Left renal pelvis (tissue), 4 donors: ENCODE results near the gene GPER1. TPM values are rescaled to one million over a fixed set of nuclear protein-coding genes. Genes with fewer than 3 reads are reported as not detected.
A peak's percentile ranks its signal among the peaks of the same experiment; 100 is the strongest.
"Not testable (repeated sequence)": the region's sequence is repeated elsewhere in the genome, so short reads cannot be mapped to it uniquely, and the experiment has no call there.

Experiments
- DNase-seq, 4 donors: peaks; one replicate each; pipeline ENCODE4 v3.0.0-alpha.2; 2013; ENCODE audit warnings: low read depth in 4 of 4, low spot score in 3 of 4
- polyA plus RNA-seq, 4 donors: library from polyadenylated mRNA; unstranded; fragments of 120-200 nt; gene quantifications; one replicate each; pipeline ENCODE4 v1.2.1, GENCODE V29; 2013; ENCODE audit not compliant: insufficient read length in 4 of 4

The GPER1 gene
- 1 to 10 TPM; 5.3 to 6.5 (median 5.6) TPM for polyA plus RNA-seq

DNA sequence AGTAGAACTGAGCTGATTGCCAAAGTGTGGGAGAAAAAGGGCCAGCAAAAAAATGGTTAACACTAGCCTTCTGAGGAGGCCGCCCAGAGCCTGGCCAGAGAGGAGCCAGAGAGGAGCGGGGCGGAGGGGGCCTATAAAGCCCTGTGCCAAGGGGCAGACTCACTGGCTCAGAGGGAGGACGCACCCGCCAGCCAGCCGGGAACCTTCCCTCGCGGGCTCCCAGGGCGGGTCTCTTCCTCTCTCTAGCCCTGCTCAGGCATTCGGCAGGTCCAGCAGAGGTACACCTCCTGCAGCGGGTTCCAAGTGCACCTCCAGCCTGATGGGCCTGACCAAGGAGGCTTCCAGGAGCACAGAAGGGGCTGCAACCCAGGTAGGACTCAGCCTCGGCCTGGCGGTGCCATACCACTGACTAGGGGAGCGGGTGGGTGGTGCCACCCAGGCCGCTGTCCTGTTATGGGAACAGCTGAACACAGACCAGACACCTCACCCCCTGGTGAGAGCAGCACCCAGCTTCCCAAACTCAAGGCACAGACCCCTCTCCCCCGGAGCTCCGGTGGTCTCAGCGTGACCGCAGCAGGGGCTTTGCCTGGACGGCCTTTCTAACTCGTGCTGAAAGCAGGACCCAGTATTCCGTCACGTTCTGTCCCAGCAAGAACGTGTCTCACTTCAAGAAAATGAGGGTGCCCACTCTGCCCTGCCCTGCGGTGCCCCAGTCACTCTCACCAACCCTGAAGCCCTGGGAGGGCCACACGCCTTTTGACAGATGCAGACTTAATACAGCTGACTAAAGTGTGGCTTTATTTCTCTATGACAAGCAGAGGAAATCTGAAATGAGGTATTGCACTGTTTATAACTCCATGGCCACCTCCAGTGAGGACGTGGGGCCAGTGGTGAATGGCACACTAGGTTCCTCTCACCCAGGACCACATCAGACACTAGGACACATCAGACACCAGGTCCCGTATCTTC, at the start of gene GPER1:
TSS of gene GPER1 (plus strand) at position 162 of the 969 bp plus-strand sequence. CDS start 3,616 bp downstream, outside the sequence.
- DNase-seq: no peak

DNA sequence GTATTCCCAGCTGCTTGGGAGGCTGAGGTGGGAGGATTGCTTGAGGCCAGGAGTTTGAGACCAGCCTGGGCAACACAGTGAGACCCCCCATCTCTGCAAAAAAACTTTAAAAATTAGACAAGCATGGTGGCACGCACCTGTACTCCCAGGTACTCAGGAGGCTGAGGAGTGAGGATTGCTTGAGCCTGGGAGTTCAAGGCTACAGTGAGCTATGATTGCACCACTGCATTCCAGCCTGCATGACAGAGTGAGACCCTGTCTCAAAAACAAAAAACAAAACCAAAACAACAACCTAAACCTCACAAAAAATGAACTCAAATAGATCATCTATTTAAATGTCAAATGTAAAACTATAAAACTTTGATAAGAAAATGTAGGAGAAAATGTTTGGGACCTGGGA, 47.7 kb upstream of the GPER1 start:
- DNase-seq: not testable (repeated sequence)

DNA sequence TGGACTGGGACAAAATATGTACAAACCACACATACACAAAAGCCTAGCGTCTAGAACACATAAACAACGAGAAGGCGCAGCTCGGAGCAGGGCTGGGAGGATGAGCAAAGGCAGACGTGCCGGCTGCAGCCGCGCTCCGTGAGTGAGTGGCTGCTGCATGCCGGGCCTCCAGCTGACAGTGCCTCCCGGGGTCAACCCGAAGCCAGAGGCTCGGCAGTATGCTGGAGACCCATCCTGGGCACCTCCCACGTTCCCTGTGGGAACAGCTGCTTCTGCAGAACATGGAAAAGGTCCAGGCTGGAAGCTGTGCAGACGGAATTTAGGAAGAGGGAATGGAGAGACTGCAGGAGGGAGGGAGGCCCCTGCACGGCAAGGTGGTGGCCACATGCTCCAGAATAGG, 47.1 kb upstream of the GPER1 start:
- no peak for DNase-seq

DNA sequence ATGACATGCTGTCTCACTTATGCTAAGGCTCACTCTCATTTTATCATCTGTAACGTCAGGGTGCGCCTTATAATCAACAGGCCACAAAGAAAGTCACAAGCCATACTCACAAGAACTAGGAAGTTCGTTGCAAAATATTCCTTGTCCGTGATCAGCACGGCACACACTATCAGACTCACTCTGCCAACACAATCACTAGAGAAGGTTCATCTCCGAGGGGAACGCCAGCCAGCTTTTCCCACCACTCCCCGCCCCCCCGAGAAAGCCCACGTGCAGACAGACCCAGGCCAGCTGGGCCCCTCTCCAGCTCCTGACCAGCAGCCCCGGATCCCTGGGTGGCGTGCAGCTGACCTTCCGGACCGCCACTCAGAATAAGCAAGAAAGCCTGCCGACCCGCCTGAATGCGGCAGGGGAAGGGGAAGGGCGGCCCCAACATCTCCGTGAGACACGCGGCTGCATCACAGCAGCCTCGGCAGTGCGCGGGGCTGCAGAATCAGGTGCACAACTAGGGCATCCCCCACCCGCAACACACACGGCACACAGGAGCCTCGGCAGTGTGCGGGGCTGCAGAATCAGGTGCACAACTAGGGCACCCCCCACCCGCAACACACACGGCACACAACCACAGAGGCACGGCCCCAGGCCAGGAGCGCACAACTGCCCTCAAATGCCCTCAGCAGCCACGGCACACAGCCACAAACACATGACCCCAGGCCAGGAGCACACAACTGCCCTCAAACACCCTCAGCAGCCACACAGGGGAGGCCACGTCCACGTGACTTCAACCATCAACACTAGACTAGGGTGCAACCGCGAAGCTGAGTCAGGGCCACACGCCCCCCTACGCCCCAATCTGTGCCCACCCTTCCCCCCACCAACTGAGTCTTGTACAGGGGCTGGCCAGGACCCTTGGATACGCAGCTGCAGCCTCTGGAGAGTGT, 46.1 kb upstream of the GPER1 start:
- DNase-seq: no peak

DNA sequence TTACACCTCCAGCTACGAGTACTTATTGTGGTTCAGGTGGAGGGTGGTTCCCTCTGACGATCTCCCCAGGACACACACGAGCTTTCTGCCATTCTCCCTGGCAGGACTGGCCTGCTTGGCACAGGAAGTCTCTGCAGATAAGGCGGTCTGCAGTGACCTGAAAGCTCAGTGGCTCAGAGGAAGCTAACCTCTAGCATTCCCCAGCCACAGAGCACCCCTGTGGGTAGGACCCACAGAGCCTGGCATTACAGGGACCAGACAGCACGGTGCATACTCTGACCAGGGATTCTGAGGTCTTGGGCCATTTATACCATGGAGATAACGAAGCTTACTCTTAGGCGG, 45.5 kb upstream of the GPER1 start:
- no peak for DNase-seq

DNA sequence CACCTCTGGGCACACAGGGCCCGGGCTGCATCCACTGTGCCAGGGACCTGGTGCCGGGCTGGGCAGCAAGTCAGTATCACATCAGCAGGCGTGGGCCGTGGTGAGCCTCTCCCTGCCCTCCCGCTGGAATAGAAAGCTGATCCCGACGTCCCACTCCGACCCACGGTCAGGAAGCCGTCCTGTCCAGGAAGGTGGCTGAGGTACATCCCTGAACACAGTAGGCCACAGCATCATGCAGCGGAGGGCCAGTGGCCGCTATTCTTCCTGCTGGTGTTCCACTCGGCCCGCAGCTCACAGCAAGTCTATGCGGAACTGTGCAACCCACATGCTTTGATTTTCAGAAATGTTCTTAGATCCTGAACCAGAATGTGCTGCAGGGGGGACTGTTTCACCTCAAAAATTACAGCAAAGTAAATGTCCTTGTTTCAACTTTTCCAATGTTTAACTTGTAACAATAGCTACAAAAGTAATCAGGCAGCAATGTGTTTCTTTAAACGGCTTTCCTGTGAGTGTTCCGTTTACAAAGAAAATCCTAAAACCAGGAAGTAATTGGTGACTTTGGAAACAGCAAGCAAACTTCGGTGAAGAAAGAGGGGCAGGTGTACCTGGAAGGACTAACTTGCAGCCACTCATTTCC, 44.2 kb upstream of the GPER1 start:
- no peak for DNase-seq

DNA sequence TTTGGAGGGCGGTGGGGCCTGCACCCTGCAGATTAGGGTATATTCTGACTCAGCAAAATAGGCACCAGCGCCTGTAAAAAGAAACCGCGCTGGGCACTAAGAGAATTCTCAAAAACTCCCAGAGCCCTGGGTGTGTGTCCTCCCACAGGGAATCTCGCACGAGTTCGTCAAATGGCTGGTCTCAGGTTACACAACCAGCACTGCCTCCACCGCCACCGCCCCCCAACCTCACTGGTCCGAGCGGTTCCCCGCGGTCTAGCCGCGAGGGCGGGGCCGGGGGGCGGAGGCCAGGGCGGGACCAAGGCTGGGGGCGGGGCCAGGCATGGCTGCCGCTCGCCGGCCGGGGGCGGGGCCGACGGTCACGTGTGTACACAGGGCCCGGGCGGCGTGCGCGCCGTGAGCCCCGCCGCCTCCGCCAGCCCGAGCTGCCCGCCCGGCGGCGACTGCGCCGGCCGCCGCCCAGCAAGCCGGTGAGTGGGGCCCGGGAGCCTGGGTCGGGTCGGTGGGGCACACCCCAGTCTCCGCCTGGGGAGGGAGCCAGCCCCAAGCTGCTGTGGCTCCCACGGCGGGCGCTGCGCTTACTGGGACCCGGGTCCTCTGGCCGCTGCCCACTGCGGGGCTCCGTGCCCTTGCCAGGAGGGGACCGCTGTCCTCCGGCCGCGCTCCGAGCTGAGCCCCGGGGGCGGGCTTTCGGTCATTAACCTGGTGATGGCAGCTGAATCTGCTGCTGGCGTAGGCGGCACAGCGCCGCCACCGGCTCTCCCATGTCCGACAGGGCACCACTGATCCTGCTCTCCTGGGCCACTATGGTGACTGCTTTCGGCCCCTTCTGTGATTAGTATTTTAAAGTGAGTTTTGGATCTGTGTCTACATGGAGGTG, 43.5 kb upstream of the GPER1 start, which contains the start of gene GPR146:
TSS of gene GPR146 (plus strand) at position 358 of the 880 bp plus-strand sequence. CDS start 12,970 bp downstream, outside the sequence.
- peak; percentile 86 to 94 (median 91) for DNase-seq

DNA sequence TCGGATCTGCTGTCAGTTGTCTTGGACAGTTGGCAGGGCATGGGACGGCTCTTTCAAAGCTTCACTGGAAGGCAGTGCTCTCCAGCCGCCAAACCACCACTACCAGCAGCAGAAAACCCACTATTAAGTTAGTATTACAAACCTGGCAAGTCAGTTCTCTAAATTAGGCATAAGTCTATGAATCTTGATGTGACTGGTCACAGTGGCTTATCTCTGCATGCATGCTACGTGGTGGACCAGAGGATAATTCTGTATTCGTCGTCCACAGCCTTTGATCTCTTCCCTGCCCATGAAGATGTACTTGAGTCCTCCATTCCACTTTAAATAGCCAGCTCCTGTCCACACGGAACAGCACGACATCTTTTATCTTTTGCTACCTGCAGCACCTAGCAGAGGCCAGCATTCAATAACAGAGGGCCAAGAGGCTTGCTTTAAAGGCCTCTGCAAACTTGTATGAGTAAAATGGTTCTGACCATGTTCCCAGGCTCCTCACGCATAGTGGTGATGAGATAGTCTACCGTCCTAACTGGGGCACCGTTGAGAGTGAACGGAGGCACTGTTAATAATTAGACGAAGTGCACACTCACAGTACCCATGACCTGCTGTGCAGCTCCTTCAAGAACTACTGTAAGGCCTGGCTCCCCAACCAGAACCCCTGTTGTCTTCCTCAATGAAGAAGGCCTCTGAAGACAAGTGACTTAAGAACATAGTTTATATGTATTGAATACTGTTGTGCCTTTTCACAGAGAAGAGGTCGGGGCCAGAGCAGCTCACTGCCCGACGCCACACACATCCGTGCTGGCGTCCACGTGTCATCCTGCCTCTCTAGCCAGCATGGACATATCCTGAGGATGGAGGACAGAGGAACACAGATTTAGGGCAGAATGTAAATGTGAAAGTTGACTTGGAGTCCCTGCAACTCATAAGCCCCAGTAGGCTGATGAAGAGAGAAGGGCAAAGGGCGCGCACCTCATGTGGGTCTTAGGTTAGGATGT, 42.5 kb upstream of the GPER1 start:
- no peak for DNase-seq

DNA sequence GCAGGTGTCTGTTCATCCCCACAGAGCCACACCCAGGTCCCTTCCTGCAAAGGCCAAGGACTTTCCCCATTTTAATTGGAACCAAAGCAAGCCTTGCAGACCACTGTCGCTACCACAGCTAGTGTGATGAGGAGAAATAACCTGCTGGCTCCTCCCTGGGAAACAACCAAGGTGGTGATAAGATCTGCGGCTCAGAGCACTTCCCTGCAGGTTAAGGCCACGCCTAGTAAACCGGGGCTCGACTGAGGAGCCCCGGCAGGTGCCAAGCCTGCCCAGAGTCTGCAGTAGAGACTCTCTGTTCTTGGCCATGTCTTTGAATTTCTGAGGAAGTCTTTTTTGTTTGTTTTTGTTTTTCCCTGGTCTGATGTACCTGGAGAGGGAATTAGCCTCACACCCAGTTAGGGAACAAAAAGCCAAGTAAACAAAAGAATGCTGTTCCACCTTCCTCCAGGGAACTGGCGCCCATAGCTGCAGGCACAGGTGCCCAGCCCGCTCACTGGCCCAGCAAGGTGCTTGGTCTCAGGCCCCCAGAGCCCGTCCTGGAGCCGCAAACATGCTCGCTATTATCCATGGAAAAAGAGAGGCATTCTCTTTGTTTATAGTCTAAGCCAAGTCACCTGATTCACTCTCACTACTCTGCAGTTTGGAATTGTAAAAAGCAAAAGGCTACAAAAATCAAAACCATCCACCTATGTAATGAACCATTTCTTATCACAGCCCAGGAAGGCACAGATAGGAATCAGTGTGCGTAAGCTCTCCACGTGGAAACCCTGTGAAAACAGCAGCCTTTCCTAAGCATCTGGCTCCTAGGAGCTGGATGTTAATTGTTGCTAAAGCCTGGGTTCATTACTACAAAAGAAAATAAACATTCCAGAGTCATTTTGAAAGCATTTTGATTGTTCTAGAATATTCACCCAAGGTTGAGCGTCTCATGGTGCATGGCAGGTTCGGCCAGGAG, 40.9 kb upstream of the GPER1 start:
- no peak for DNase-seq

DNA sequence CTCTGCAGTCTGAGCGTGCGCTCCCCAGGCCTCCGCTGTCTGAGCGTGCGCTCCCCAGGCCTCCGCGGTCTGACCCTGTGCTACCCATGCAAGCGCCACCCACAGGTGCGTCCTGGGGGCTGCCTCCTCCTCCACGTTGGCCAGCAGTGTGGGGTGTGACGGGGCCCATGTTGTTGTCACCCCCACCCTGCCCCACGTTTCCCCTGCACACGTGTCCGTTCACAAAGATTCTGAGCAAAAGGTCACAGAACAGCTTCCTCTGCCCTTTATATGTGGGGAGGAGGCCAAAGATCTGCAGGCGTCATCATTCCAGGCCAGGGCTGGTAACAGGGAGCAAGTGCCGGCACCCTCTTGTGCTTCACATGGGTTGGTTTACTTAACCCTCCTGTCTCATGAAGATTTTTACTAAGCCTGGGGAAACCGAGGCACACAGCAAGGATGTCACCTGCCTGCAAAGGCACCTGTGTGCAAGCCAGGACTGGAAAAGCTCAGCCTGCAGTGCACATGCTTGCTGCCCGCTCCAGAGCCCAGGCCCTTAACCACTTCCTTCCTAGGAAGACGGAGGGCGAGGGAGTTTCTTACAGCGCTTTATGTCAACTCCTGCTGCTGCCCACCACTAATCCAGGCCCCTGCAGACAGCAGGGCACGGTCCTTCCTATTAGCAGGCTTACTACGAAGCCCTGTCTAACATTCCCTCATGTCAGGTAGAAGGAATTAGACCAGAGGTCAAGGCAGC, 38.7 kb upstream of the GPER1 start:
- no peak for DNase-seq

DNA sequence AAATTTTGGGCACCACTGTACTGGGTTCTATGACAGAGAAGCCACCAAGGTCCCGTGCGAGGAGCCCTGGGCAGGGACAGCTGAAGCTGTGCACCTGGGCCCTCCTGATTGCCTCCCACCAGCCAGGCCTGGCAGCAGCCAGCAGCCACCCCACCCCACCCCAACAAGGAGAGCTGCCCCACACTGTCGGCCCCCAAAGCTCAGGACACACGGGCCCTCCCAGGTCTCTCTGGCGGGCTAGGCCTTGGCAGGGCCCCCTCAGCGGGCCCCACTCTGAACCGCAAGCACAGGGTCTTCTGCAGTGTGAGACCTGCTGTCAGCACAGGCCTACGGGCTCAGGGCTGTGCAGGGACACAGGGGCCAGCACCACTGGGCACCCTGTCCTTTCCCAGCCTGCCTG, 38.1 kb upstream of the GPER1 start:
- DNase-seq: no peak

DNA sequence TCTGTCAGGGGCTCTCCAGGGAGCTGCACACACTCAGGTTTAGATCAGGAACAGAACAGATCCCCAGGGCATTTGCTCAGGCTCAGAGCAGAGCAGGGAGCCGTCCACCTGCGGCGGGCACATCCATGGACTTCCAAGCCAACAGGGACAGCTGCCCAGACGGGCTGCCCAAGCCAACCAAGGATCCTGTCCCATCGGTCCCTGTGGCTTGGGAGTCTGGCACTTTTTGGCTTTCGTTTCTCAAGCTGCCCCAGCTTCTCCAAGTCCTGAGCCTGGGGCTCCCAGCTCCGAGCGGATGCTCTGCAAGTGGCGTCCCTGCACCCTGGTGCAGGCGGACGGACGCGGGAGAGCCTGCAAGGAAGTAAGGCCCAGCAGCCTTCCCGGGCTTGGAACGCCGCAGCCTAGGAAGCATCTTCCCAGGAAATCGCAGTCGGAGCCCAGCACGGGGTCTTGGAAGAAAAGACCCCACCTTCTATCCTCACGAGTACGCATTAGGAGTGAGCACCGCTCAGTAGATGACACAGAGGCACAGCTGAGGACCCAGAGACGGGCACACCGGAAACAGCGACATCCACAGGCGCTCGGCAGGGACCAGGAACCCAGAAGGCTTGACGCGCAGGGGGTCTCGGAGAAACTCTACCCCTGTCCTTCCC, 37.5 kb upstream of the GPER1 start:
- no peak for DNase-seq

DNA sequence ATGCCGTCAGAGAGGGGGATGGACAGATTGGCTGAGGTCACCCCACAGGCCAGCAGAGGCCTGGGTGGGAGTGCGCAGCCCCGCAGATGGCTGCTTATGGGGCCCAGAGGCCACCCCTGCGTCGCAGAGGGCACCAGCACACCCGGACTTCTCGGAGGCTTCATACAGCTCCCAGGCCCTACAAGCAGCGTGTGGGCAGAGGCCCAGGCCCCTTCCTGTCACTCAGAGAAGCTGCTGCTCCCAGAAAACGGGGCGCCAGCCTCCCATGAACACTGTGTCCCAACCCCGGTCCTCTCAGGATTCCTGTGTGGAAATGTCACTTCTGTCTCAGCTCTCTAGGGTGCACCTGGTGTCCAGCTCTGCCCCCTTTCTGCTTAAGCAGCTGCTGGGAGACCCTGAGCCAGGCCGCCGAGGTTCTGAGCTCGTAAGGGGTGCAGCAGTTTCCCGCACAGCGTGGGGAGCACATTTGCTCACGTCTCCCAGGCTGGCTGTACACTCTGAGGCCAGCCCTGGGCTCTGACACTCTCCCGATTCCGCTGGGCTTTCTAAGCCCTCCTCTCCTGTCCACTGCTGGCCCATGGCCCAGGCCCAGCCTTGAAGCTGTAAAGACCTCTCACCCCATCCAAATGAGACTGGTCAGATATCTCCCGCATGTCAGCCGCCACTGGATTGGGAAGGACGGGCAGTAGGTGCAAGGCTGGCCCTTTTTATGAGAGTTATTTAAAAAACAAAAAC, 36.8 kb upstream of the GPER1 start:
- no peak for DNase-seq

DNA sequence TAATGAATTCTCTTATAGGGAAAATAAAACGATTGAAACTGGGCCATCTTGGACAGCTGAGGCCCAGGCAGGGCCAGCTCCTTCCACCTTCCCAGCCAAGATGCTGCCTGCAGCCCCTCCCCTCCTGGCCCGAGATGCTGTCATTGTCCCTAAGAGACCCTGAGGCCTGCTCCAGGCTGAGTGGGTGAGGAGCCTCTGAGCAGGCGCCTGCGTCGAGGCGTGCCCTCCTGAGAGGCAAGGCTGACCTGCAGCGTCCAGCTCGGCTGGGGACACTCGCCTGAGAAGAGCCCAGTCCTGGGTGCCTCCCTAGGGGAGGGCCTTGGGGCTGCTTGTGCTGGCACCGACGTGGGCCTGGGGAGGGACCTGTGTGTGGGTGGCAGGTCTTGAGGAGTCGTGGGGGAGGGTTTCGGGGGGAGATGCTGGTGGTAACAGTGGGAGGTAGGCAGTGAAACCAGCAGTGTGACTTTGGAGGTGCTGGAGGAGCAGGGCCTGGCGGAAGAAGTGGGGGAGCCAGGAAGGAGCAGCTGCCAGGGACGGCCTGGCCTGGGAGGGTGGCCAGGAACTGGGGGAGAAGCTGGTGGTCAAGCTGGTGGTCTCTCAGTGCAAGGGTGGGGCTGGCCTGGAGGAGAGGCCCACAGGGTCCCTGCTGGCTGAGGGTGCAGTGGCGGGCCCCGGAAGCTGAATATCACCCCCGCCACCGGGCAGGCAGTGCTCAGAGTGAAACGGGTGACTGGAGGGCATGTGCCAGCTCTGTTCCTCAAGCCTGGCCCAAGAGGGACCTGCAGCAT, 35.7 kb upstream of the GPER1 start:
- DNase-seq: no peak

DNA sequence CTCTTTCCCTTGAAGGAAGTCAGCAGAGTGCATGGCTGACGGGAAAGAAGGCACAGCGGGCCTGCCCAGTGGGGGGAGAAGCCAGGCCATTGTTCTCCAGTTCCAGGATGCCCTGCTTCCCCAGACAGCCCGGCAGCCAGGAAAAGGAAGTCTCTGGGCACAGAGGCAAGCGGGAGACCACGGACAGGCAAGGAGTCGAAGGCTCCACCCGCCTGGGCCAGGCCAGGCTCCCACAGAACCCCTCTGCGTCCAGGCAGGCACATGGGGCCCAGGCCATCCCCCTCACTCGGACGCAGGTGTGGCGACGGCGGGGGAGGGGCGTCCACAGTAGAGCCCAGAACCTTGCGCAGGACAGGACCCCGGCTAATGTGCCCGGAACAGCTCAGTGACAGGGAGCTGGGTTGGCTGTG, 34.9 kb upstream of the GPER1 start:
- DNase-seq: no peak
